DMS79 (cell line): ENCODE data around the gene AK4.
"Not testable (repeated sequence)": the region's sequence is repeated elsewhere in the genome, so short reads cannot be mapped to it uniquely, and the experiment has no call there.

Source experiments
- DNase-seq: peaks from one replicate; lab custom pipeline; 2025; lab: John Stamatoyannopoulos, UW

Gene AK4

GRCh38 chr1:65214340-65215027, 66.5 kb downstream of the AK4 start:
- no peak for DNase-seq

DNA sequence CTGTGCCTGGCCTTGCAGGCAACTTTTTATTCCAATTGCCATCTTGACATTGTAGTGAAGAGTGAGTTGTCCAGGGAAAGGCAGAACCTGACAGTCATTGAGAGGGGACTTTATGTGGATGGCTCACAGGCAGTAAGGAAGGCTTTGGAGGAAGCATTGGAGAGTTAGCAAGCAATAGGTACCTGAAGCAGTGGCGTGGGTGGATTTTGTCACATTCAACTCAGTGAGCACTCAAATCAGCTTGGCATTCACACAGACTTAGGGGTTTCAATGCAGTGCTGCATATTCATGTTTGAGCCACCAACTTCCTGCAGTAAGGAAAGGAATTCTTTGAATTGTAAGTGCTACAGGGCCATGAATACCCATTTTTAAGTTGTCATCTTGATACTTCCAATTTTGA, 69.0 kb downstream of the AK4 start:
- DNase-seq, result no peak

DNA sequence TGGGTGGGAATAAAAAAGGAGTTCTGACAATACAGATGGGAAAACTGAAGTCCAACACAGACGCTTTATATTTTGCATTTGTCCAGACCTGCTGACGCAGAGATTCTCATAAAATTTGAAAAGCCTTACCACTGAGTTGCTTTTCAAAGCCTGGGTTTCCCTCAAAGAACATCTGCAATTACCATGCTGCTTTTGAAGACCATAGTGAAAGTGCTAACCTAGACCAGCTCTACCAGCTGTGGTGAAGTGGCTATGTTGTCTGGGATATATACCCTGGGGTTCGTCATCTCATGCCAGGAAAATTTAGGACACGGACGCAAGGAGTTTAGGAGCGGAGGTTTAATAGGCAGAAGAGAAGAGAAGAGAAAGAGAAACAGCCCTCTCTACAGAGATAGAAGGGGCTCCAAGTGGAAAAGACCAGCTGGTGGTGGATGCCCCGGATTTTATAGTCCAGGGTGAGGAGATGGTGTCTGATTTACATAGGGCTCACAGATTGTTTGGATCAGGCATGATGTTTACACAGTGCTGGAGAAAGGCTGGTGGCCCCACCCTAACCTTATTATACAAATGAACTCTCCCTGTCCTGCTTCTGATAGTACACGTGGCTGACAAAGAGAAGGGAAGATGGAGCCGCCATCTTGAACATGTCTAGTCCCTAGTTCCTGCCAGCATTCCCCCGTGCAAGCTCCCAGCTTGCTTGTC, 73.8 kb downstream of the AK4 start:
- no peak for DNase-seq

DNA sequence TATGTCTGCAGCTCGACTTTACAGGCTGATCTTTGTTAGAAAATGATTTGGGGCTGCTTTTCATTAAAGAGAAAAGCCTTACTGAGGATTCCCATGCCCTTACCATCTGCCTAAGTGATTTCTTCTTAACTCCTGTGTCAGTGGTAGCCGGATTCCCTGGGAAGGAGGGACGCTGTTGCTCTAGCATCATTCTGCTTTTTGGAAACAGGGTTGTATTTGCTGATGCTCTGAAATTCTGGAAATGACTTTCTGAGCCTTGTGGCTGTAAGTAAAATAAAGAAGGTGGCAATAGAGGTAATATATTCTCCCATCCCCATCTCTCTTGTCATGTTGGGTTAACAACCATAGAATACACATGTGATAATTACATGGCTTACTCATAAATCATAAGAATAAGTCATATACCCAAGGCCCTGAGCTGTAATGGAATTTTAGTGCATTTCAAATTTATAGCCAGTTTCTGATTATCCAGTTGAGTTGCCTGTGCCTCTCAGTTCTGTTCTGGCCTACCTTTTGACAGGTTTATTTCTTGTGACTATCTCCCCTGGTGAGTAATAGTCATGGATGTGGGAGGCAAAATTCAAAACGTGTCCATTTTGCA, 74.4 kb downstream of the AK4 start:
- DNase-seq, result no peak

- no peak for DNase-seq
Measured at GRCh38 chr1:65224681-65225091, 76.7 kb downstream of the AK4 start.

DNA sequence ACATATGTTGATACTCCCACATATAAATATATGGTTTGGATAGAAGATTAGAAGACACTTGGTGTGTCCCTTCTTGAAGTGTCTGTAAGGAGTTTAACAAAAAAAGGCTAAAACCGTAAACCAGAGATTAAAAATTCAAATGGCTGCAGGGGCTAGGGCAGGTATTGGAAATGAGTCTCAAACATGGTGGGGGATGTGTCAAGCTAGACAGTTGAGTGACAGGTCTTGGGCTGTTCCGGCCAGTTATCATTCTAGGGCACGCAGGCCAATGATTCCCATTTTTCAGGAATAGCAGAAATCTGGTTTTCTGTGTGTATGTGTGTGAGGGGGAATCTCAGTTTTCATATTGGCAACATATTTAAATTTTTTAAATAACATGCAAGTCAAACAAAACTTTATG, 77.2 kb downstream of the AK4 start:
- DNase-seq, result no peak

GRCh38 chr1:65229201-65229600, 81.2 kb downstream of the AK4 start:
- DNase-seq, result no peak

DNA sequence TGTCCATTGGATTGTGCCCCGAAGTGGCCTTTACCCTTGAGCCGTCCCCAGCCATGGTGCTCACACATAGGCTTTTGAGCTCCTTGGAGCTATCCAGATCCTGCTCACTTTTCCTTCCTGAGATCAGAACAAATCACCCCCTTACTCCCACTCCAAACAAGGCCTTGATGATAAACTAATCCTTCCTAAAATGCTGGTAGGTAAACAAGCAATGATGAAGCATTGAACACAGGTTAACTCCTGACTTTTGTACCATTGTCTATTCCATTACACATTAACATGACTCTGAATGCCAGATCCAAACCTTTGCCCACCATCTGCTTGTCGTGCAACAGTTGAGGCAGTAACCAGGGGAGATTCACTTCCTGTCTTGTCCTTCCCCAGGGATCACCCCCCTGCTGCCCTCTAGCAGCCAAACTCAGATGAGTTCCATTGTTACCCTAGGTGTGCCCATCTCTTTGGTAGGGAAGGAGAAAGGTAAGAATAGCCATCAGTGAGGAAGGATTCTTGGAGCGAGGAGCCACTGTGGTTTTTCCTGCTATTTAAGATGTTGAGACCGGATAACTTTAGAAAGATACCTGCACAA, 81.8 kb downstream of the AK4 start:
- DNase-seq, result no peak

GRCh38 chr1:65230731-65231481, 82.9 kb downstream of the AK4 start:
- DNase-seq, result no peak

DNA sequence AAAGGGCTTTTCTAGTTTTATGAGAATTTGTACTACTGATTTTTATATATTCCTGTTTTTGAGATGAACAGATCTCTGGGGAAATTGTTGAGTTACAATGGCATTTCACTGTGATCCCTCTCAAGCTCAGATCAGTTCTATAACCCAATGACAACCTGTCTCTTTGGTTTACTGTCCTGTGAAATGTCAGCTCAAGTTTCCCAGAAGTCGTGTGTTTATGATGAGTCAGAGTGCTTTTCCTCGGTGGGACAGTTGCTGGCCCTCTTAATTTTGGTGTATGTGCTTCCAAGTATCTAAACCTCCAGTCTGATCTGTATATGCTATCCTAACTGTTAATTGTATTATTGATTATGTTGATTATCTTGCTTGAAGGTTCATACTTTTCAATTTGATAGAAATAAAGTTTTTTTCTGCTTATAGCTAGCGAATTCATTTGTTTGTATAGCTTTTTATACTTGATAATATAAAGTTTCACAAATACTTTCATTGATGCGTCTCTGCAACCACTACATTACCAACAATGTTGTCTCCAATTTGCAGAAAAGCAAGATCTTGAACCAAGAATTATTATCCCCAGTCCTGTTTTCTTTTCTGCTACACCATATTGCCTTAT, 83.8 kb downstream of the AK4 start:
- DNase-seq, result no peak

- DNase-seq, result no peak
Measured at GRCh38 chr1:65232461-65232990, 84.5 kb downstream of the AK4 start.

DNA sequence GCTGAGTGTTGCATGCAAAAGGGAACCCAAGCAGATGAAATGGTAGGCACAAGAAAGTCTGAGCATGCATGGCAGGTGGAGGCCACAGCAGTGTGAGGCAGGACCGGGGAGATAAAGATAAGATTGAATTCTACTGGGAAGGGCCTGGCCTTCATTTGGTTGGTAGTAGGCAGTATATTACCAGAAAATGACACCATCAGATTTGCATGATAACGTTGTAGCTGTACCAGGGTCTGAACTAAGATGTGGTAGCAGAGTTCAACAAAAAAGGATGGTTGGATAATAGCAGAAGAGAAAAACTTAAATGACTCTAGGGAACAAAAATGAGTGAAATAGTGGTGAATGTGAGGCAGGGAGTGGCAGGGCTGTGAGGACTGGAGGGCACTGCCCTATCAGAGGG, 85.8 kb downstream of the AK4 start:
- no peak for DNase-seq

GRCh38 chr1:65235867-65236805, 88.1 kb downstream of the AK4 start:
- DNase-seq, result no peak

DNA sequence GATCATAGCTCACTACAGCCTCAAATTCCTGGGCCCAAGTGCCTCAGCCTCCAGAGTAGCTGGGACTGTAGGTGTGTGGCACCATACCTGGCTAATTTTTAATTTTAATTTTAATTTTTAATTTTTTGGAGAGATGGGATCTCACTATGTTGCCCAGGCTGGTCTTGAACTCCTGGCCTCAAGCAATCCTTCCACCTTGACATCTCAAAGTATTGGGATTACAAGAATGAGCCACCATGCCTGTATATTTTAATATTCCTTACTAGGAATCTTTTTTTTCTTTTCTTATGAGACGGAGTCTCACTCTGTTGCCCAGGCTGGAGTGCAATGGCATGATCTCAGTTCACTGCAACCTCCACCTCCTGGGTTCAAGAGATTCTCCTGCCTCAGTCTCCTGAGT, 89.1 kb downstream of the AK4 start:
- DNase-seq, result not testable (repeated sequence)

GRCh38 chr1:65237503-65237902, 89.5 kb downstream of the AK4 start:
- no peak for DNase-seq

GRCh38 chr1:65238010-65238409, 90.0 kb downstream of the AK4 start:
- DNase-seq, result no peak

DNA sequence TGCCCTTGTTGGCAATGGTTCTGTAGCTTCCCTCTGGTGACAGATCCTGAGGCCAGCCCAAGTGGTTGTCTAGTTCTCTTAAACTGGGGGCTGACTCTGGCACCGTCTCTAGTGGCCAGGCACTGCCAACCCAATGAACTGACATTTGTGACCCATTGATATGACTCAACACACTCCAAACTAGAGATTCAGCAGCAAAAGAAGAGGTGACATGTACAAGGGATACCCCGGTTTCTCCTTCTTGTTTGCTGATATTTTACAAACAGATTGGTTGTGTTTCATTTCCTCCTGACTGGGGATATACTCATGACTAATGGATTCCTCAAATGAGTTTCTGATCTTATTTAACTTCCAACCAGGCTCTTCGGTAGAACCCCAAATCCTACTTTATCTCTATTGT, 95.5 kb downstream of the AK4 start:
- DNase-seq, result no peak

GRCh38 chr1:65245295-65245694, 97.3 kb downstream of the AK4 start:
- no peak for DNase-seq

DNA sequence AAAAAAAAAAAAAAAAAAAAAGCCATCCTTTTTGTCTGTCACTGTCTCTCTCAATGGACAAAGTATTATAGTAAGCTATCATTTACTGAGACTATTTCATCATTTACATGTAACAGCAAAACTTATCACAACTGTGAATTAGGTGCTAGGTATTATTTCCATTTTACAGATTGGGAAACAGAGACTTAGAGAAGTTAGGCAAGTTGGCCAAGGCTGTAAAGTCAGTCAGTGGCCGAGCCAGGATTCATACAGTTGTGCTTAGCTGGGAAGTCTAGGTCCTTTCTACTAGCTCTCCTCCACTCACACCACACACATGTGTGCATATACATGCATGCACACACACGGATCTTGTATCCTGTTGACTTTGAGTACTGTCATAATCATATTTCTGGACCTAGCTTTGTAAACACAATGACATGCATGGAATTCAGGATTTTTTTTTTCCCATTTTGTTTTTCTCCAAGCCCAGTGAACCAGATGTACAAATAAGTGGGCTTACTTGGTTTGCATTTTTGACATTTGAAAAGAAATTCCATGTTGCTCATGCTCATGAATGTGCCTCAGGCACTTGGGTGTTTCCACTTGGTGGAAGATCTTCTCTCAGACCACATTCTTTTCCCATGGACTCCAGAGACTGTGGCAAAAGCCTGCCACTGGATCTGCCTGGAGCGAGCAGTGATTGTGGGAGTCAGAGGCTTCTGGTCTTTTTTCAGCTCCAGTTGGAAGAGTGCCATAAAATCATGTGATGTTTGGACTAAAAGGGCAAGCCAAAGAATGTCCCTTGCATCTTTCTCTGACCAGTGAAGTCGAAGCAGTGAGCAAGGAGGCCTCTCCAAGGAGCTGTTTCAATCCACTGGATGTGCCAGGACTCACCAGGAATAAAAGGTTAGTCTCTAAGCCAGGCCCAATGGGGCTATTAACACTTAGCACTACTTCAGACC, 99.7 kb downstream of the AK4 start:
- no peak for DNase-seq
